Smooth muscle cell of the coronary artery (primary cell): Measurements from ENCODE around the gene ZNF569. TPM values are rescaled to one million over a fixed set of nuclear protein-coding genes. Genes with fewer than 3 reads are reported as not detected.

Source experiments
- total RNA-seq: library from RNA; depleted of rRNA; stranded (reverse); fragments of >200 nt; gene quantifications from 2 replicates; pipeline ENCODE4 v1.2.3, GENCODE V29; 2014; ENCODE audit warnings: low replicate concordance

Gene ZNF569
- 4.7 and 6.7 TPM in 2 replicates for total RNA-seq

GRCh38 chr19:37466798-37467607 lies at the start of gene ZNF569:
Gene ZNF569, minus strand, starts transcription at chr19:37467444. Its CDS starts 22,523 bp downstream, at chr19:37444921.

GRCh38 chr19:37506387-37507166 lies 39.3 kb upstream of the ZNF569 start, which contains the start of gene ZNF793:
Gene ZNF793, plus strand, starts transcription at chr19:37506939. Its CDS starts 16,501 bp downstream, at chr19:37523440.

GRCh38 chr19:37468961-37469777 lies 1.9 kb upstream of the ZNF569 start, which contains the start of gene ZNF570:
Gene ZNF570, plus strand, starts transcription at chr19:37469356. Its CDS starts 999 bp downstream, at chr19:37470355.

GRCh38 chr19:37370880-37371661 lies 96.2 kb downstream of the ZNF569 start, which contains the start of gene ZNF527:
Gene ZNF527, plus strand, starts transcription at chr19:37371099. Its CDS starts 3,100 bp downstream, at chr19:37374199.

Other genes starting within 250 kb of the ZNF569 start
- 4.7 and 5.3 TPM in 2 replicates for gene ZNF383, start 249.2 kb downstream of the ZNF569 start, total RNA-seq
- gene ZNF527, start 96.3 kb downstream of the ZNF569 start, total RNA-seq, result 3.5 and 4.5 TPM in 2 replicates
- gene ZNF570, start 1.9 kb upstream of the ZNF569 start, total RNA-seq, result 8.0 and 8.7 TPM in 2 replicates
- 1.6 and 2.2 TPM in 2 replicates for gene ZNF793, start 39.5 kb upstream of the ZNF569 start, total RNA-seq
- gene ZNF571, start 127.3 kb upstream of the ZNF569 start, total RNA-seq, result 3.2 and 3.7 TPM in 2 replicates
- gene ZNF540, start 127.4 kb upstream of the ZNF569 start, total RNA-seq, result 0.30 and 1.3 TPM in 2 replicates
- gene ZFP30, start 188.0 kb upstream of the ZNF569 start, total RNA-seq, result 7.1 and 13.5 TPM in 2 replicates